NCI-H1092 (cell line): ENCODE measurements around the gene AHCYL1.

ENCODE experiments used
- DNase-seq: peaks from one replicate; lab custom pipeline; 2025; lab: John Stamatoyannopoulos, UW

The AHCYL1 gene

GRCh38 chr1:110035236-110035752, 50.7 kb downstream of the AHCYL1 start:
- no peak for DNase-seq

GRCh38 chr1:110038271-110038670, 53.7 kb downstream of the AHCYL1 start:
- no peak for DNase-seq

GRCh38 chr1:110039641-110040040, 55.1 kb downstream of the AHCYL1 start:
- DNase-seq, result no peak

- DNase-seq, result no peak
These were observed 56.0 kb downstream of the AHCYL1 start for GRCh38 chr1:110040548-110040947.

GRCh38 chr1:110043016-110043415, 58.5 kb downstream of the AHCYL1 start:
- no peak for DNase-seq

GRCh38 chr1:110047463-110047862, 62.9 kb downstream of the AHCYL1 start:
- no peak for DNase-seq

GRCh38 chr1:110048240-110048639, 63.7 kb downstream of the AHCYL1 start:
- DNase-seq, result no peak

GRCh38 chr1:110048923-110049601, 64.5 kb downstream of the AHCYL1 start:
- DNase-seq, result no peak

GRCh38 chr1:110049801-110050601, 65.4 kb downstream of the AHCYL1 start:
- no peak for DNase-seq

GRCh38 chr1:110050602-110051261, 66.2 kb downstream of the AHCYL1 start:
- no peak for DNase-seq

GRCh38 chr1:110051262-110051648, 66.7 kb downstream of the AHCYL1 start:
- DNase-seq, result no peak

GRCh38 chr1:110053552-110054428, 69.2 kb downstream of the AHCYL1 start:
- peak; percentile 11 for DNase-seq

GRCh38 chr1:110055493-110056284, 71.1 kb downstream of the AHCYL1 start:
- no peak for DNase-seq

- DNase-seq, result no peak
These were observed 71.7 kb downstream of the AHCYL1 start for GRCh38 chr1:110056285-110056683.

GRCh38 chr1:110056776-110057175, 72.2 kb downstream of the AHCYL1 start:
- DNase-seq, result no peak

GRCh38 chr1:110057963-110058518, 73.5 kb downstream of the AHCYL1 start:
- no peak for DNase-seq

- DNase-seq, result no peak
These were observed 74.0 kb downstream of the AHCYL1 start for GRCh38 chr1:110058591-110058990.

- DNase-seq, result no peak
These were observed 74.7 kb downstream of the AHCYL1 start for GRCh38 chr1:110059133-110059863.

- no peak for DNase-seq
These were observed 75.6 kb downstream of the AHCYL1 start for GRCh38 chr1:110060034-110060661.
